ENCODE measurements around the gene SLC7A10.
"Not testable (repeated sequence)": the region's sequence is repeated elsewhere in the genome, so short reads cannot be mapped to it uniquely, and the experiment has no call there.

Gene SLC7A10

GRCh38 chr19:33236696-33237390 is 11.2 kb upstream of the SLC7A10 start:
- DNase-seq, result no peak

- DNase-seq, result peak in 1 of 2 donors; percentile 18
Measured at GRCh38 chr19:33235996-33236350, 10.3 kb upstream of the SLC7A10 start.

GRCh38 chr19:33235269-33235995 is 9.8 kb upstream of the SLC7A10 start:
- DNase-seq, result peak; percentile 66 to 79

- no peak for DNase-seq
Measured at GRCh38 chr19:33234736-33235135, 9.1 kb upstream of the SLC7A10 start.

- no peak for DNase-seq
Measured at GRCh38 chr19:33234092-33234491, 8.4 kb upstream of the SLC7A10 start.

- DNase-seq, result no peak
Measured at GRCh38 chr19:33233056-33233873, 7.6 kb upstream of the SLC7A10 start.

GRCh38 chr19:33232656-33233055 is 7.0 kb upstream of the SLC7A10 start:
- no peak for DNase-seq

- no peak for DNase-seq
Measured at GRCh38 chr19:33231511-33231910, 5.9 kb upstream of the SLC7A10 start.

GRCh38 chr19:33229962-33230361 is 4.3 kb upstream of the SLC7A10 start:
- DNase-seq, result no peak

GRCh38 chr19:33227870-33228599 is 2.4 kb upstream of the SLC7A10 start:
- DNase-seq, result no peak

- DNase-seq, result no peak
Measured at GRCh38 chr19:33227242-33227650, 1.6 kb upstream of the SLC7A10 start.

GRCh38 chr19:33226550-33227241 is 1.0 kb upstream of the SLC7A10 start:
- peak in 1 of 2 donors; percentile 10 for DNase-seq

GRCh38 chr19:33224694-33225457 is 774 bp downstream of the SLC7A10 start:
- no peak for DNase-seq

GRCh38 chr19:33222255-33222654 is 3.4 kb downstream of the SLC7A10 start:
- DNase-seq, result not testable (repeated sequence)

GRCh38 chr19:33221638-33222037 is 4.0 kb downstream of the SLC7A10 start:
- DNase-seq, result no peak

GRCh38 chr19:33220735-33221134 is 4.9 kb downstream of the SLC7A10 start:
- DNase-seq, result no peak

- DNase-seq, result no peak
Measured at GRCh38 chr19:33220115-33220514, 5.5 kb downstream of the SLC7A10 start.

- DNase-seq, result no peak
Measured at GRCh38 chr19:33219261-33219815, 6.3 kb downstream of the SLC7A10 start.

GRCh38 chr19:33217881-33218280 is 7.8 kb downstream of the SLC7A10 start:
- no peak for DNase-seq

GRCh38 chr19:33216198-33216830 is 9.3 kb downstream of the SLC7A10 start:
- no peak for DNase-seq

Measured in CD4-positive, alpha-beta T cell treated with Interferon alpha-2 for 1 hour (primary cell).